Measurements from ENCODE around the gene ERF.

GRCh38 chr19:42301646-42302203 is 46.8 kb upstream of the ERF start, which contains the start of gene PRR19:
- TF ChIP-seq FOXM1 (IDR thresholded peaks at IDR 0.05; ENCODE audit: low read depth) (no peak), YY1 (IDR thresholded peaks at IDR 0.05; ENCODE audit: low read depth) (no peak), EP300 (IDR thresholded peaks at IDR 0.05; ENCODE audit: borderline replicate concordance in 1 of 2, low read depth in 1 of 2, low read length in 1 of 2) (no peak), RXRA (IDR thresholded peaks at IDR 0.05; ENCODE audit: borderline replicate concordance, low read depth) (no peak), CTCF (IDR thresholded peaks at IDR 0.05) (no peak), POLR2AphosphoS5 (IDR thresholded peaks at IDR 0.05; ENCODE audit: low read depth, low read length) (no peak)

All from SK-N-SH (cell line).